SK-N-SH (cell line): ENCODE measurements around the gene CHAC1. TPM values are rescaled to one million over a fixed set of nuclear protein-coding genes. Genes with fewer than 3 reads are reported as not detected.
A peak's percentile ranks its signal among the peaks of the same experiment; 100 is the strongest.
"Not testable (repeated sequence)": the region's sequence is repeated elsewhere in the genome, so short reads cannot be mapped to it uniquely, and the experiment has no call there.

Experiments used
- CTCF ChIA-PET: fragments of 300-600, 350-600 bp; formaldehyde crosslinking; extraction: SDS; loops from one replicate; lab custom pipeline; 2021; lab: Yijun Ruan, JAX
- POLR2A ChIA-PET: fragments of 350-600 bp; sonication (Branson Sonifier 250); formaldehyde crosslinking; extraction: SDS; loops from one replicate; lab custom pipeline; 2020; ENCODE audit warnings: antibody characterized with exemption, inconsistent platforms; lab: Yijun Ruan, JAX
- DNase-seq: peaks from one replicate; pipeline ENCODE4 v3.0.0; 2012
- H2AFZ ChIP-seq: fragments of 200-600 bp; sonication (generic); 2 replicates; pipeline ENCODE4 v1.8.1; 2016; ENCODE audit warnings: antibody characterized with exemption, mild to moderate bottlenecking, low read depth
- H3F3A ChIP-seq: fragments of 200-600 bp; sonication (generic); replicated peaks from 2 replicates; pipeline ENCODE3; 2016; ENCODE audit warnings: antibody characterized with exemption, mild to moderate bottlenecking; ENCODE audit not compliant: insufficient read depth
- H3K27ac ChIP-seq, 2 experiments: fragments of 200-500 bp in 1 of 2; fragments of 200-600 bp in 1 of 2; sonication (Bioruptor generic) in 1 of 2; sonication (generic), shearing (Covaris generic) in 1 of 2; 2 replicates each; pipeline versions ENCODE4 v1.5.1 to v1.6.1; 2014 to 2016; ENCODE audit warnings: low read depth in 2 of 2, inconsistent platforms in 1 of 2, low read length in 1 of 2, mild to moderate bottlenecking in 1 of 2, mixed read lengths in 1 of 2
- H3K27me3 ChIP-seq: fragments of 200-600 bp; sonication (generic), shearing (Covaris generic); 2 replicates; pipeline ENCODE4 v1.6.1; 2016; ENCODE audit warnings: mixed run types; ENCODE audit not compliant: insufficient read depth
- H3K36me3 ChIP-seq, 2 experiments: fragments of 200-500 bp in 1 of 2; fragments of 200-600 bp in 1 of 2; sonication (Bioruptor generic) in 1 of 2; sonication (generic) in 1 of 2; replicated peaks in 1 of 2; 2 replicates each; pipeline versions ENCODE3 to v1.5.1; 2014 to 2016; ENCODE audit warnings: low read length in 1 of 2, mild to moderate bottlenecking in 1 of 2; ENCODE audit not compliant: insufficient read depth in 2 of 2, control insufficient read depth in 1 of 2
- H3K4me1 ChIP-seq, 2 experiments: fragments of 200-500 bp in 1 of 2; fragments of 200-600 bp in 1 of 2; sonication (Bioruptor generic) in 1 of 2; sonication (generic), shearing (Covaris generic) in 1 of 2; 2 replicates each; pipeline versions ENCODE4 v1.5.1 to v1.6.1; 2014 to 2016; ENCODE audit warnings: low read depth in 1 of 2, low read length in 1 of 2, mixed run types in 1 of 2; ENCODE audit not compliant: insufficient read depth in 2 of 2, control insufficient read depth in 1 of 2
- H3K4me2 ChIP-seq: fragments of 200-600 bp; sonication (generic), shearing (Covaris generic); 2 replicates; pipeline ENCODE4 v1.6.1; 2017; ENCODE audit warnings: mixed run types
- H3K4me3 ChIP-seq, 2 experiments: fragments of 200-500 bp in 1 of 2; fragments of 200-600 bp in 1 of 2; sonication (Bioruptor generic) in 1 of 2; sonication (generic), shearing (Covaris generic) in 1 of 2; 2 replicates each; pipeline versions ENCODE4 v1.5.1 to v1.8.1; 2014 to 2016; ENCODE audit warnings: low read depth in 2 of 2, inconsistent platforms in 1 of 2, low read length in 1 of 2, mild to moderate bottlenecking in 1 of 2, mixed read lengths in 1 of 2, moderate library complexity in 1 of 2
- H3K79me2 ChIP-seq: fragments of 200-600 bp; sonication (generic); 2 replicates; pipeline ENCODE4 v1.8.1; 2017; ENCODE audit warnings: mild to moderate bottlenecking; ENCODE audit not compliant: insufficient read depth
- H3K9ac ChIP-seq: fragments of 200-600 bp; sonication (generic); 2 replicates; pipeline ENCODE4 v1.6.1; 2017; ENCODE audit warnings: mixed run types
- H3K9me2 ChIP-seq: fragments of 200-600 bp; sonication (generic); 2 replicates; pipeline ENCODE4 v1.6.1; 2017; ENCODE audit warnings: mixed run types
- H3K9me3 ChIP-seq: fragments of 200-600 bp; sonication (generic); 2 replicates; pipeline ENCODE4 v1.6.1; 2017; ENCODE audit warnings: mixed run types, mild to moderate bottlenecking, moderate library complexity
- H4K20me1 ChIP-seq: fragments of 200-600 bp; sonication (generic); 2 replicates; pipeline ENCODE4 v1.6.1; 2017; ENCODE audit warnings: mild to moderate bottlenecking, mixed run types; ENCODE audit not compliant: insufficient read depth
- EP300 ChIP-seq, 2 experiments: IDR thresholded peaks; 2 replicates each; pipeline versions ENCODE4 v1.4.0 to v1.6.1; 2012; ENCODE audit warnings: borderline replicate concordance in 1 of 2, low read depth in 1 of 2, low read length in 1 of 2
- EZH2phosphoT487 ChIP-seq: fragments of 200-600 bp; sonication (generic); IDR thresholded peaks from 2 replicates; pipeline ENCODE4 v1.6.1; 2017; ENCODE audit warnings: low read depth, mixed run types, mild to moderate bottlenecking, antibody characterized with exemption, moderate library complexity, borderline replicate concordance
- FOXJ3 ChIP-seq: sonication (generic); formaldehyde crosslinking; IDR thresholded peaks from 2 replicates; pipeline ENCODE4 v1.5.1; 2020; ENCODE audit warnings: mild to moderate bottlenecking, missing genetic modification reagents
- GATA2 ChIP-seq: sonication (generic); formaldehyde crosslinking; IDR thresholded peaks from 2 replicates; pipeline ENCODE4 v1.5.0; 2020; ENCODE audit warnings: mild to moderate bottlenecking, missing genetic modification reagents
- JUND ChIP-seq: IDR thresholded peaks from 2 replicates; pipeline ENCODE4 v1.4.0; 2012
- MAX ChIP-seq: IDR thresholded peaks from 2 replicates; pipeline ENCODE4 v1.4.0; 2012; ENCODE audit warnings: low read depth
- MEF2A ChIP-seq: IDR thresholded peaks from 2 replicates; pipeline ENCODE4 v1.4.0; 2012; ENCODE audit warnings: low read depth, borderline replicate concordance
- NRF1 ChIP-seq: IDR thresholded peaks from 2 replicates; pipeline ENCODE4 v1.6.1; 2012; ENCODE audit warnings: low read depth, mild to moderate bottlenecking, low read length
- PBX3 ChIP-seq: IDR thresholded peaks from 2 replicates; pipeline ENCODE4; 2012
- RAD21 ChIP-seq: IDR thresholded peaks from 2 replicates; pipeline ENCODE4 v1.6.1; 2012; ENCODE audit warnings: mild to moderate bottlenecking, low read length
- RFX5 ChIP-seq: IDR thresholded peaks from 2 replicates; pipeline ENCODE4 v1.6.1; 2012; ENCODE audit warnings: mild to moderate bottlenecking, improper control_type of control experiment, low read length
- RXRA ChIP-seq: IDR thresholded peaks from 2 replicates; pipeline ENCODE4 v1.4.0; 2012; ENCODE audit warnings: low read depth, mild to moderate bottlenecking, borderline replicate concordance
- SIN3A ChIP-seq: IDR thresholded peaks from 2 replicates; pipeline ENCODE4 v1.6.1; 2012; ENCODE audit warnings: low read depth, mild to moderate bottlenecking, low read length, moderate library complexity, borderline replicate concordance
- TCF12 ChIP-seq: IDR thresholded peaks from 2 replicates; pipeline ENCODE4 v1.4.0; 2012
- TEAD4 ChIP-seq: IDR thresholded peaks from 2 replicates; pipeline ENCODE4 v1.4.0; 2012; ENCODE audit warnings: mild to moderate bottlenecking, borderline replicate concordance; ENCODE audit not compliant: insufficient read depth
- USF1 ChIP-seq: IDR thresholded peaks from 2 replicates; pipeline ENCODE4 v1.4.0; 2012; ENCODE audit warnings: low read depth, borderline replicate concordance
- USF2 ChIP-seq: fragments of 150-350 bp; IDR thresholded peaks from 2 replicates; pipeline ENCODE4 v1.6.1; 2017; ENCODE audit warnings: antibody characterized with exemption, low read length, low read depth, borderline replicate concordance
- YY1 ChIP-seq: IDR thresholded peaks from 2 replicates; pipeline ENCODE4 v1.4.0; 2012; ENCODE audit warnings: low read depth, mild to moderate bottlenecking
- WGBS: methylation state at CpG from one replicate; pipeline ENCODE4 v1.1.6; 2017; ENCODE audit warnings: low lambda C conversion rate; 5-methylcytosine and 5-hydroxymethylcytosine counted together
- polyA plus RNA-seq, 3 experiments: library from polyadenylated mRNA; depleted of rRNA; stranded (reverse); fragments of >200 nt; gene quantifications; 2 replicates each; pipeline ENCODE4 v1.2.3, GENCODE V29; 2012

CHAC1 gene
- polyA plus RNA-seq, 1 of the 3 experiments (the other 2 are of a cell fraction): 9.3 TPM

GRCh38 chr15:40953713-40954074, 423 bp downstream of the CHAC1 start:
- H3F3A ChIP-seq: no peaks in the 10 kb centered on the region
- H3K9me3 ChIP-seq: no peaks in the 10 kb centered on the region
- no peak for TF ChIP-seq RAD21
- no peak for TF ChIP-seq USF2
- TF ChIP-seq TCF12: no peak
- TF ChIP-seq SIN3A: no peak
- no peak for TF ChIP-seq YY1
- no peak for TF ChIP-seq USF1
- no peak; the same call in 1 of the 2 replicates for TF ChIP-seq MAX
- TF ChIP-seq EZH2phosphoT487: no peak
- TF ChIP-seq PBX3: no peak
- no peak for TF ChIP-seq MEF2A
- TF ChIP-seq EP300 (IDR thresholded peaks at IDR 0.05; ENCODE audit: borderline replicate concordance in 1 of 2, low read depth in 1 of 2, low read length in 1 of 2): no peak
- TF ChIP-seq TEAD4: no peak
- no peak for TF ChIP-seq RXRA
- no peak for TF ChIP-seq FOXJ3 (CRISPR knock-in tag)
- no peak for TF ChIP-seq JUND
- TF ChIP-seq GATA2 (CRISPR knock-in tag): no peak
- no peak for TF ChIP-seq NRF1
- no peak for TF ChIP-seq RFX5
- H3K9me2 ChIP-seq: no peaks in the 10 kb centered on the region
- H3K9ac ChIP-seq: peak overlapping the region; percentile 75
- 0% methylated on average over 11 of the region's 17 CpGs for WGBS
- ChIA-PET CTCF (interaction anchor here (0.6 to 7.2 kb wide), 12 partner anchors 10 to 277 kb away, joined by 3 to 66 read pairs (median 6); partner anchors contain the start of genes CHP1 and EXD1), POLR2A (interaction anchor here (0.6 to 5.1 kb wide), 10 partner anchors 11 to 162 kb away, joined by 3 to 47 read pairs (median 4); partner anchors contain the start of genes DLL4 and INO80)
- H2AFZ ChIP-seq: peak overlapping the region; percentile 78
- H3K4me1 ChIP-seq: peaks cover 18 to 44% of the 10 kb centered on the region in 2 experiments; a peak in 3 of 4 replicates
- H3K79me2 ChIP-seq: peaks cover 17% of the 10 kb centered on the region
- peaks cover 21% of the 10 kb centered on the region for H4K20me1 ChIP-seq
- peak overlapping the region; percentile 77 for H3K4me2 ChIP-seq
- H3K36me3 ChIP-seq: no peaks in the 10 kb centered on the region
- H3K27ac ChIP-seq: peak overlapping the region in 1 of 2 experiments; percentile 77; a peak in 1 of 4 replicates
- no peaks in the 10 kb centered on the region for H3K27me3 ChIP-seq
- DNase-seq: no peak
- peak overlapping the region; percentile 76 to 90 for H3K4me3 ChIP-seq

- 60% methylated on average over 8 of the region's 8 CpGs for WGBS
These were observed 1.0 kb downstream of the CHAC1 start for GRCh38 chr15:40954158-40954848.

More at GRCh38 chr15:40954158-40954848, 1.0 kb downstream of the CHAC1 start:
- DNase-seq, H3K36me3 ChIP-seq, H3K27me3 ChIP-seq, H3K9me3 ChIP-seq, H3F3A ChIP-seq, H3K9me2 ChIP-seq, H3K27ac ChIP-seq: not testable (repeated sequence)
- H2AFZ ChIP-seq: peak overlapping the region; percentile 78; the same call in 1 of the 2 replicates
- peaks cover 18 to 44% of the 10 kb centered on the region in 2 experiments; a peak in 3 of 4 replicates for H3K4me1 ChIP-seq
- CTCF ChIA-PET: interaction anchor here (0.6 to 7.2 kb wide), 7 partner anchors 13 to 277 kb away, joined by 3 to 66 read pairs (median 4); partner anchors contain the start of genes CHP1 and EXD1
- peaks cover 21% of the 10 kb centered on the region for H4K20me1 ChIP-seq
- peak overlapping the region; percentile 75; the same call in 1 of the 2 replicates for H3K9ac ChIP-seq
- H3K79me2 ChIP-seq: peaks cover 17% of the 10 kb centered on the region
- POLR2A ChIA-PET: interaction anchor here (0.6 to 5.1 kb wide), 8 partner anchors 8 to 203 kb away, joined by 3 to 47 read pairs (median 4); partner anchors contain the start of gene DLL4
- H3K4me2 ChIP-seq: peak overlapping the region; percentile 77
- peak overlapping the region; percentile 76 to 90 for H3K4me3 ChIP-seq
